ENCODE measurements around the gene LIPC. TPM values are rescaled to one million over a fixed set of nuclear protein-coding genes. Genes with fewer than 3 reads are reported as not detected.

The LIPC gene
- 1.6 and 9.2 TPM in 2 replicates for total RNA-seq

- no peak for DNase-seq (ENCODE audit: low read depth)
Measured at GRCh38 chr15:58431221-58432149, at the start of gene LIPC. LIPC (plus strand) TSS chr15:58431991; CDS start chr15:58432033, 42 bp downstream.

DNA sequence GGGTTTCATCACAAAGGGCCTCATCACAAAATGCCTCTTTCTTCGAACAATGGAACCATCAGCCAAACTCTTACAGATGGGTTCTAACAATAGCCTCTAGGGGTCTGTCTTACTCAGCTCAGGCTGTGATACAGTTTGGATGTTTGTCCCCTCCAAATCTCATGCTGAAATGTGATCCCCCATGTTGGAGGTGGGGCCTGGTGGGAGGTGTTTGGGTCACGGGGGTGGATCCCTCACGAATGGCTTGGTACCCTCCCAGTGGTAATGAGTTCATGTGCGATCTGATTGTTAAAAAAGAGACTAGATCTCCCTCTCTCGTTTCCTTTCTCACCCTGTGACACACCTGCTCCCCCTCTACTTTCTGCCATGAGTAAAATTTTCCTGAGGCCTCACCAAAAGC is 47.9 kb upstream of the LIPC start:
- DNase-seq (ENCODE audit: low read depth): no peak

DNA sequence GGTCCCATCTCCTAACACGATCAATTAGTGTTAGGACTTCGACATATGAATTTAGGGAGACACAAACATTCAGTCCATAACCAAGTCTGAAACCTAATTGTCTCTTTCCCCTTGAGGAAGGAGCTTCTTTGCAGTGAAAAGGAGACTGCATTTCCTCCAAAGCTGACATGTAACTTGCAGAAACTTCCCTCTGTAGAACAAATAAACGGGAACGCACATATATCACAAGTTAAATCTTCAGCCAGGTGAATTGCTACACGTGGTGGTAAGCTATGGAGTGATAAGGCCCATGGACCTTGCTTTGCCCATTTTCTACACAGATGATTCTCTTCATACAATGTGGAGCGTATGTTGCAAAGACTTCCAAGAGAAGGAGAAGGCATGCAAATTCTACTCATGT is 47.1 kb upstream of the LIPC start:
- DNase-seq (ENCODE audit: low read depth): no peak

- no peak for DNase-seq (ENCODE audit: low read depth)
Measured at GRCh38 chr15:58386081-58386480, 45.7 kb upstream of the LIPC start.

DNA sequence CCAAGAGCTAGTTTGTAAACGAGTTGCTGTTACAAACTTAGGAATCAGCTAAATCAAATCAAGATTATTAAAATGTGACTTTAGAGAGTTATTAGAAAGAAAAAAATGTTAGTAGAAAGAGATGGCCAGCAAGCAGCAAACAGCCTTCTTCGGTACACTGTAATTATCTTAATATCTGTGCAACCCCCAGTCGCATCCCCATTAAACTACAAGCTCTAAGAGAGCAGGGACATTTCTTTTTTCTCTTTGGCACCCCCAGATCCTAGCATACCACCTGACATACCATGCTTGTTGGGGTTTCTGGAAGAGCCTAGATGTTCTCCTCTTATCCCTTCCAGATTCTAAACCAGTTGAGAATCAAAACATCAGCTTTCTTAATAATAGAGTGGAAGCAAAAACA is 45.1 kb upstream of the LIPC start:
- no peak for DNase-seq (ENCODE audit: low read depth)

DNA sequence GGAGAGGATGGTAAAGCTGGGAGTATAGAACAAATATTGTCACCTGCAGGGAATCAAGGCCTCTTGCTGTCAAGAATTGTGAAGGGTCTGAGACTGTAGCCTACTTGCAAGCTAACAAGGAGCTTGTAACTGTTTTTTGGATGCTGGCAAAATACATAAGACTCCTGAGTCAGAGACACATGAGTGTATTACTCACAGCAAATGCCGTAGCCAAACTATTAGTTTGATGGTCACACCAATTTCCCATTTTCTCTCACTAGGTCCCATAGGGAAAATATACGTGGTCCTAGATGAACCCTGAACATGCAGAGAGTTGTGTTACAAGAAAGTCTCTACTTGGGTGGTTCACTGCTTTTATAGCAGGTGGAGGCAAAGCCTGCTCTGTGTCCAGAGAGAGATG is 44.7 kb upstream of the LIPC start:
- DNase-seq (ENCODE audit: low read depth): peak; percentile 86

- DNase-seq (ENCODE audit: low read depth): no peak
Measured at GRCh38 chr15:58388211-58388610, 43.6 kb upstream of the LIPC start.

DNA sequence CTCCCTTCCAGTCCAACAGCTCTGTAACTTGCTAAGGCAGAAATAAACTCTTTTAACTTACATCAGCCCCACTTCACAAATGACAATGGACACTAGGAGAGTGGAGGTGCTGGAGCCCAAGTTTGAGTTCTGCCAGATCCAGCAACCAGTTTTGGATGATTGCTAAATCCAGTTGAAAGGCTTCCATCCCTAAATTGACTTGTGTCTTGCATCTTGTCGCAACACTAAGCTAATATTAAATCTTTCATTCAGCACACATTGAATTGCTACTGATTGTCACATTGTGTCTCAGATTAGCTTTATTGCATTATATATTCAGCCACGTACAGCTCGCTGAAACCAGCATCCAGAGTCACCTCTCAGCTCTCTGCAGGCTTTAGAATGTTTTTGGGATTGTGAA is 41.7 kb upstream of the LIPC start:
- DNase-seq (ENCODE audit: low read depth): no peak

DNA sequence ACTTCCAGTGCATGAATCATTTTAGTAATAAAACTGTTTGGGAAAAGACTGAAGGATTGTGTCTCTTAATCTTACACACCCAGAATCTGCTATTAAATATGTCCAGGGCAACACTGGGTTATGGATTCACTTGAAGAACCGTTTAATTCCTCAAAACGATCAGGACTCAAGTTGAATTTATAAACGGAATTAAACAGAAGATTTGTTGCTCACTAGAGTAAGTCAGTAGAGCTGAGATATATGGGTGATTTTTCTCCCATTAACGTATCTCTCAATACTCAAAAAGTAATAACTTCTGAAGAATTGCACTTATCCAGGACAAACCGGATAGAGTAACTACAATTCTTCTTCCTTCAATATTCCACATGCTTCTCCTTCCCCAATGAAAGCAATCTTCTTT is 41.1 kb upstream of the LIPC start:
- DNase-seq (ENCODE audit: low read depth): no peak

- DNase-seq (ENCODE audit: low read depth): no peak
Measured at GRCh38 chr15:58391088-58391487, 40.7 kb upstream of the LIPC start.

GRCh38 chr15:58392141-58392540 is 39.6 kb upstream of the LIPC start:
- peak; percentile 44 for DNase-seq (ENCODE audit: low read depth)

DNA sequence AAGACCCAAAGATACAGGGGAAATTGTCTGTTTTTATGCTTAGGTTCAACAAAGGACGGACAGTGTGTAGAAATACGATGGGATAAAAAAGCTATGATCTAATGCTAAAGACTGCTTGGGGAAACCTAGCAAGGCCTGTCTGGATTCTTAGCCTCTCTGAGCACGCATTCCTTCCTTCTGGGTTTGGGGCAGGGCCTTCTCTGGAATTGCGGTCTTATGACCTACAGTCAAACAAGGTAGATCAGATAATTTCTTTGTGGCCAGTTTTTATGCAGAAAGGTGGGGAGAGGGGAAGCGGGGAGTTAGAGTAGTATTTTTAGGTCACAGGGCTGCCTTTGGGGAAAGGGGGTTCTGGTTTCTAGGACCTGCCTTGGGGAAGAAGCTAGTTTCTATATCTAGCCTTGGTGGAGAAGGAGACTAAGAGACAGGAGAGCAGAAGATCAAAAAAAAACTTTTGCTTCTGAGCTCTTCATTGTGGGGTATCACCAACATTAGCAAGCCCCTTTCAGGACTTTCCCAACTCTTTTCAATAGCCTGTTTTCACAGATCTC is 39.1 kb upstream of the LIPC start:
- DNase-seq (ENCODE audit: low read depth): peak; percentile 71

- peak; percentile 73 for DNase-seq (ENCODE audit: low read depth)
Measured at GRCh38 chr15:58393241-58393662, 38.5 kb upstream of the LIPC start.

DNA sequence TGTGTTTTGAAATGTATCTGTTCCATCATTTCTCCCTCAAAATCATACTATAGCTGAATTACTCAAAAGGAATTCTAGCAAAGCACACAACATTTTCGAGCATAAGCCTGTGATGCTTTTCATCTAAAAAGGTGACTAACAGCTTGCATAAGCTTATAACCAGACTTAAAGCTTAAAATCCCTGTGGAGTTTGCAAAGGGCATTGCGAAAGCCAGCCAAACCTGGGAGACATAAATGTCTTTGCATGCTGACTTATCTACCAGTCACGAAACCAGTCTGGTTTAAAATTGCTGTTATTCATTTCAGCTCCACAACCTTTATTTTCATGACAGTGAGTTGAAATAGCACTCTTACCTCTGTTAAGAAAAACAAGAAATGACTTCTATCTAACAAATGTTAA is 35.6 kb upstream of the LIPC start:
- peak; percentile 95 for DNase-seq (ENCODE audit: low read depth)

DNA sequence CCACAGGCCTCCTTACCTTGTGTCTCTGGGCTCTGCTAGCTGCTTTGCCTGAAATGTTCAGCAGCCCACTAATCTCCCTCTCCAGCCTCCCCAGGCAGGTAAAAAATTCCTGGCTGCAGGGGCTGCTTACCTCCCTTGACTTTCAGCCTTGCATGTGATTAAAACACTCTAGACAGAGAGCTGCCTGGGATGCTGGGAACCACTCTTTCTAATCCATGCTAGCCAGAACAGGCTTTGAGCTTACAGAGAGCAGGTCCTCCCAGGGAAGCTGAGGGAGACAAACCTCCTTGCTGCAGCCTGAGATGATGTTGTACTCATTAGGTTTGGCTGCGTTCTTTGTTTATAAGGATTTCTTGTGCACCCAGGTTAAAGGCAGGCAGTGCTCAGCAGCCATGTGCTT is 33.7 kb upstream of the LIPC start:
- DNase-seq (ENCODE audit: low read depth): no peak

GRCh38 chr15:58398643-58399042 is 33.1 kb upstream of the LIPC start:
- DNase-seq (ENCODE audit: low read depth): no peak

- no peak for DNase-seq (ENCODE audit: low read depth)
Measured at GRCh38 chr15:58399739-58400138, 32.1 kb upstream of the LIPC start.

DNA sequence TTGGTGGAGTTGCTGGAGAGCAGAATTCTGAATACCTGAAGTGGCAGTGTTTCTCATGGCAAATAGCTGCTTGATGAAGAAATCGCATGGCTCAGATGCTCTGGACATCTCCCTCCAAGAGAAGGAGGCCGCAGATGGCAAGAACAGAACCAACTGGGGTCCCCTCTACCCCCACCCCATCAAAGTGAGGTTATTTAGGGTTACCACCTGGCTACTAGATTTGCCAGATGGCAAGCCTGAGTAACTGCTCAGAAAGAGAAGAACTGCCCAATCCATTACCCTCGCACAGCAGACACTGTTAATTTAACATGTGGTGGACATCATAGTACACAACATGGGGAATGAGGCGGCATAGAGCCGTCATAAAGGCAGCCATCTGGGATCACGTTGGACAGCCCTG is 30.5 kb upstream of the LIPC start:
- no peak for DNase-seq (ENCODE audit: low read depth)

- DNase-seq (ENCODE audit: low read depth): no peak
Measured at GRCh38 chr15:58401991-58402649, 29.7 kb upstream of the LIPC start.

GRCh38 chr15:58403581-58403980 is 28.2 kb upstream of the LIPC start:
- DNase-seq (ENCODE audit: low read depth): no peak

DNA sequence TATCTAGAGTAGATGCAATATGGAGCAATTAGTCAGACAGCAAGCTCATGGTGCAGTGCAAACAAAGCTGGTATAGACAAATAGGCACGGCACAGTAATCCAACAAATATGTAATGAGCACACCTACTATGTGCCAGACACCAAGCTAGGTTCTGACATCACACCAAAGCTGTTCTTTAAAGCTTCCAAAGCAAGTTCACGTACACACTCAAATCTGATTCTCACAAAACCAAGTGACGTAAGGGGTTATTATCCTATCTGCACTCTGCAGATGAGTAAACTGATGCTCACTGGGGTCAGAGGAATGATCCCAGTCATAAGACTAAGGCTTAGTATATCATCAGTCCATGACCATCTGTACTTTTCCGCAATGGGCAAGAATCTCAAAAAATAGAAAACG is 27.8 kb upstream of the LIPC start:
- no peak for DNase-seq (ENCODE audit: low read depth)

DNA sequence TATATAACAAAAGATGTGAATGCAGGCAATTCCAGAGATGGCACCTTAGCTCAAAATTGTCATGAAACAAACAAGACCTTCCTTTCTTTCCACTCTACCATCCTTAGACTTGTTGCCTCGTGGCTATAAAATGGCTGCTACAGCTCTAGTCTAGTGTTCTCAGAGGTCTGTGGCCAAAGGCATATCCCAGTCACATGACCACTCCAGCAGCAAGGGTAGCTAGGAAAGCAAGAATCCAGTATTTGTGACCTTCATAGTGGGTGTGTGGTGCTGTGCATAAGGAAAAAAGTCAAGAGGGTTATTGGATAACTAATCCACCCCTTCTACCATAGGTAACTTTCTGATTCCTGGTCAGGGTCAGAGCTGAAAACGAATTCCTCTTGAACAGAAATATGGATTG is 27.1 kb upstream of the LIPC start:
- DNase-seq (ENCODE audit: low read depth): no peak

- no peak for DNase-seq (ENCODE audit: low read depth)
Measured at GRCh38 chr15:58405865-58406264, 25.9 kb upstream of the LIPC start.
